SK-N-SH treated with all-trans-retinoic acid at 6 μM for 48 hours (cell line): ENCODE data around the gene EDN1.

Experiments used
- ATAC-seq: fragments of 200-7000 bp; cut with Tn5 transposase; 3 replicates; pipeline ENCODE4 v1.9.1; 2020; ENCODE audit warnings: mild to moderate bottlenecking, moderate library complexity
- ARNTL ChIP-seq: fragments of 450-650 bp; formaldehyde crosslinking; IDR thresholded peaks from 2 replicates; pipeline ENCODE4 v1.5.0; 2020; ENCODE audit warnings: low read depth, mild to moderate bottlenecking, moderate library complexity, borderline replicate concordance
- BACH2 ChIP-seq: fragments of 250-450 bp; sonication (Bioruptor Pico); IDR thresholded peaks from 2 replicates; pipeline ENCODE4 v1.9.0; 2021; ENCODE audit warnings: mild to moderate bottlenecking, borderline replicate concordance
- CREB5 ChIP-seq: fragments of 250-450 bp; sonication (Bioruptor Pico); IDR thresholded peaks from 2 replicates; pipeline ENCODE4 v1.5.1; 2020; ENCODE audit warnings: low read depth, mild to moderate bottlenecking, moderate library complexity
- CSDC2 ChIP-seq: fragments of 250-450 bp; sonication (Bioruptor Pico); IDR thresholded peaks from 2 replicates; pipeline ENCODE4 v1.5.0; 2020; ENCODE audit warnings: mild to moderate bottlenecking, moderate library complexity
- ESRRG ChIP-seq: fragments of 250-450 bp; sonication (Bioruptor Pico); IDR thresholded peaks from 2 replicates; pipeline ENCODE4 v1.6.1; 2021; ENCODE audit warnings: mild to moderate bottlenecking
- GLIS3 ChIP-seq: fragments of 250-450 bp; sonication (Bioruptor Pico); IDR thresholded peaks from 2 replicates; pipeline ENCODE4 v1.5.0; 2020; ENCODE audit warnings: mild to moderate bottlenecking, moderate library complexity
- ISL1 ChIP-seq: fragments of 250-450 bp; sonication (Bioruptor Pico); IDR thresholded peaks from 2 replicates; pipeline ENCODE4 v2.1.2; 2022; ENCODE audit warnings: mild to moderate bottlenecking, moderate library complexity
- OSR1 ChIP-seq: fragments of 250-450 bp; sonication (Bioruptor Pico); IDR thresholded peaks from 2 replicates; pipeline ENCODE4 v1.8.0; 2022; ENCODE audit warnings: moderate library complexity, mild to moderate bottlenecking, inconsistent platforms
- PPARA ChIP-seq: fragments of 250-450 bp; sonication (Bioruptor Pico); IDR thresholded peaks from 2 replicates; pipeline ENCODE4 v1.5.0; 2020; ENCODE audit warnings: mild to moderate bottlenecking, borderline replicate concordance
- RARB ChIP-seq: fragments of 250-450 bp; sonication (Bioruptor Pico); IDR thresholded peaks from 2 replicates; pipeline ENCODE4 v1.8.0; 2021; ENCODE audit warnings: mild to moderate bottlenecking, moderate library complexity
- SNAI2 ChIP-seq: fragments of 250-450 bp; sonication (Bioruptor Pico); IDR thresholded peaks from 2 replicates; pipeline ENCODE4 v1.5.0; 2020; ENCODE audit warnings: mild to moderate bottlenecking, moderate library complexity
- TCF4 ChIP-seq: fragments of 250-450 bp; sonication (Bioruptor Pico); IDR thresholded peaks from 2 replicates; pipeline ENCODE4 v1.8.0; 2021; ENCODE audit warnings: mild to moderate bottlenecking, moderate library complexity, borderline replicate concordance
- TOX ChIP-seq: fragments of 250-450 bp; sonication (Bioruptor Pico); IDR thresholded peaks from 2 replicates; pipeline ENCODE4 v1.8.0; 2021; ENCODE audit warnings: mild to moderate bottlenecking, moderate library complexity, borderline replicate concordance
- TSHZ2 ChIP-seq: fragments of 250-450 bp; sonication (Bioruptor Pico); IDR thresholded peaks from 2 replicates; pipeline ENCODE4 v1.5.0; 2020; ENCODE audit warnings: mild to moderate bottlenecking, moderate library complexity
- ZC3H10 ChIP-seq: fragments of 250-450 bp; sonication (Bioruptor Pico); IDR thresholded peaks from 2 replicates; pipeline ENCODE4 v1.5.1; 2021; ENCODE audit warnings: mild to moderate bottlenecking, moderate library complexity
- ZFP3 ChIP-seq: fragments of 250-450 bp; sonication (Bioruptor Pico); IDR thresholded peaks from 2 replicates; pipeline ENCODE4 v1.5.0; 2020; ENCODE audit warnings: mild to moderate bottlenecking, moderate library complexity
- ZFP30 ChIP-seq: fragments of 450-650 bp; formaldehyde crosslinking; IDR thresholded peaks from 2 replicates; pipeline ENCODE4 v1.5.0; 2022; ENCODE audit warnings: mild to moderate bottlenecking, moderate library complexity
- ZNF565 ChIP-seq: fragments of 450-650 bp; formaldehyde crosslinking; conservative IDR thresholded peaks from 2 replicates; pipeline ENCODE4 v1.5.0; 2020; ENCODE audit warnings: low read depth, mild to moderate bottlenecking, moderate library complexity
- ZNF70 ChIP-seq: fragments of 450-650 bp; formaldehyde crosslinking; IDR thresholded peaks from 2 replicates; pipeline ENCODE4 v1.5.0; 2020; ENCODE audit warnings: mild to moderate bottlenecking, moderate library complexity
- ZNF8 ChIP-seq: fragments of 450-650 bp; formaldehyde crosslinking; IDR thresholded peaks from 2 replicates; pipeline ENCODE4 v1.5.0; 2020; ENCODE audit warnings: mild to moderate bottlenecking, moderate library complexity
- TF ChIP-seq, protein P1 (sequence below): fragments of 250-450 bp; sonication (Bioruptor Pico); IDR thresholded peaks from 2 replicates; pipeline ENCODE4 v1.8.0; 2021; ENCODE audit warnings: low read depth, mild to moderate bottlenecking, moderate library complexity, borderline replicate concordance

EDN1 gene

GRCh38 chr6:12245763-12246718, 44.1 kb upstream of the EDN1 start:
- TF ChIP-seq ARNTL (CRISPR knock-in tag): no peak
- no peak for TF ChIP-seq TCF4 (CRISPR knock-in tag)
- no peak for TF ChIP-seq ZNF70
- no peak for TF ChIP-seq ESRRG (CRISPR knock-in tag)
- TF ChIP-seq TSHZ2 (CRISPR knock-in tag): no peak
- no peak for TF ChIP-seq TOX (CRISPR knock-in tag)
- TF ChIP-seq, all 23 proteins: peak for 0
- ATAC-seq: peak; percentile 37; the same call in 2 of the 3 replicates

GRCh38 chr6:12246900-12247299, 43.3 kb upstream of the EDN1 start:
- TF ChIP-seq ZFP3 (CRISPR knock-in tag) (no peak), TOX (CRISPR knock-in tag) (no peak), ZNF70 (no peak), ZNF8 (CRISPR knock-in tag) (no peak), ARNTL (CRISPR knock-in tag) (no peak), CSDC2 (CRISPR knock-in tag) (no peak), TCF4 (CRISPR knock-in tag) (no peak)
- TF ChIP-seq, protein P1, sequence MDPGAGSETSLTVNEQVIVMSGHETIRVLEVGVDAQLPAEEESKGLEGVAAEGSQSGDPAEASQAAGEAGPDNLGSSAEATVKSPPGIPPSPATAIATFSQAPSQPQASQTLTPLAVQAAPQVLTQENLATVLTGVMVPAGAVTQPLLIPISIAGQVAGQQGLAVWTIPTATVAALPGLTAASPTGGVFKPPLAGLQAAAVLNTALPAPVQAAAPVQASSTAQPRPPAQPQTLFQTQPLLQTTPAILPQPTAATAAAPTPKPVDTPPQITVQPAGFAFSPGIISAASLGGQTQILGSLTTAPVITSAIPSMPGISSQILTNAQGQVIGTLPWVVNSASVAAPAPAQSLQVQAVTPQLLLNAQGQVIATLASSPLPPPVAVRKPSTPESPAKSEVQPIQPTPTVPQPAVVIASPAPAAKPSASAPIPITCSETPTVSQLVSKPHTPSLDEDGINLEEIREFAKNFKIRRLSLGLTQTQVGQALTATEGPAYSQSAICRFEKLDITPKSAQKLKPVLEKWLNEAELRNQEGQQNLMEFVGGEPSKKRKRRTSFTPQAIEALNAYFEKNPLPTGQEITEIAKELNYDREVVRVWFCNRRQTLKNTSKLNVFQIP (CRISPR knock-in tag): no peak
- ATAC-seq: no peak

GRCh38 chr6:12249541-12250382, 40.4 kb upstream of the EDN1 start:
- TF ChIP-seq TCF4 (CRISPR knock-in tag) (no peak), ISL1 (0 out of 2 replicates have a peak, but pooled peaks have one; percentile 7), ZC3H10 (no peak)
- no peak for ATAC-seq

GRCh38 chr6:12250383-12250770, 39.8 kb upstream of the EDN1 start:
- TF ChIP-seq ZFP3 (CRISPR knock-in tag): no peak
- TF ChIP-seq RARB (CRISPR knock-in tag): no peak

GRCh38 chr6:12254210-12254609, 36.0 kb upstream of the EDN1 start:
- TF ChIP-seq SNAI2 (CRISPR knock-in tag): no peak
- no peak for TF ChIP-seq TOX (CRISPR knock-in tag)
- no peak for TF ChIP-seq CSDC2 (CRISPR knock-in tag)
- no peak for TF ChIP-seq BACH2 (CRISPR knock-in tag)
- TF ChIP-seq PPARA (CRISPR knock-in tag): no peak
- TF ChIP-seq ZNF565: no peak
- TF ChIP-seq GLIS3 (CRISPR knock-in tag): no peak
- TF ChIP-seq ARNTL (CRISPR knock-in tag): no peak
- no peak for TF ChIP-seq CREB5 (CRISPR knock-in tag)
- no peak for TF ChIP-seq TSHZ2 (CRISPR knock-in tag)
- TF ChIP-seq ESRRG (CRISPR knock-in tag): no peak
- no peak for TF ChIP-seq TCF4 (CRISPR knock-in tag)
- TF ChIP-seq ZFP30 (CRISPR knock-in tag): no peak
- TF ChIP-seq OSR1: no peak
- no peak for ATAC-seq

More at GRCh38 chr6:12250383-12250770, 39.8 kb upstream of the EDN1 start:
- no peak for ATAC-seq
